Brain microvascular endothelial cell (primary cell): ENCODE results near the gene CLCN2.
A peak's percentile ranks its signal among the peaks of the same experiment; 100 is the strongest.

ENCODE experiments used
- DNase-seq: peaks from one replicate; pipeline ENCODE4 v3.0.0-alpha.2; 2020
- H3K27ac ChIP-seq: fragments of 250-450 bp; sonication (Bioruptor Pico); 2 replicates; pipeline ENCODE4 v1.5.1; 2020; ENCODE audit warnings: mild to moderate bottlenecking, moderate library complexity
- H3K27me3 ChIP-seq: fragments of 250-450 bp; sonication (Bioruptor Pico); replicated peaks from 2 replicates; pipeline ENCODE4 v1.5.1; 2020; ENCODE audit warnings: mild to moderate bottlenecking
- H3K36me3 ChIP-seq: fragments of 250-450 bp; sonication (Bioruptor Pico); replicated peaks from 2 replicates; pipeline ENCODE4 v1.5.1; 2020; ENCODE audit warnings: mild to moderate bottlenecking
- H3K4me3 ChIP-seq: 2 replicates; pipeline ENCODE4 v1.5.1; 2011; ENCODE audit warnings: low read depth, mild to moderate bottlenecking, control low read depth, low read length, moderate library complexity
- CTCF ChIP-seq: IDR thresholded peaks from 2 replicates; pipeline ENCODE4 v1.5.1; 2011; ENCODE audit warnings: low read depth, mild to moderate bottlenecking, moderate library complexity, low read length, control low read depth, inconsistent platforms; ENCODE audit errors: missing control alignments
- in situ Hi-C: cut with HindIII; loops from 2 replicates; pipeline ENCODE4 v1.10.0; 2017; ENCODE audit warnings: low sequenced_read_pairs, low pct_ligation_motif_present

Gene CLCN2

GRCh38 chr3:184311633-184312032 lies 49.8 kb downstream of the CLCN2 start:
- Histone ChIP-seq H3K36me3 (peaks cover 31% of the 10 kb centered on the region), H3K4me3 (no peak overlapping the region), H3K27ac (no peak overlapping the region), H3K27me3 (no peaks in the 10 kb centered on the region)
- no peak for DNase-seq
- in situ Hi-C loops = no loop called here
- no peak for TF ChIP-seq CTCF

GRCh38 chr3:184308744-184309143 lies 52.7 kb downstream of the CLCN2 start:
- in situ Hi-C loops = no loop called here
- no peak for DNase-seq
- Histone ChIP-seq H3K27me3 (no peaks in the 10 kb centered on the region), H3K36me3 (peaks cover 57% of the 10 kb centered on the region), H3K4me3 (no peak overlapping the region), H3K27ac (no peak overlapping the region)
- TF ChIP-seq CTCF = peak; percentile 4

- Histone ChIP-seq H3K36me3 (peaks cover 66% of the 10 kb centered on the region), H3K27me3 (no peaks in the 10 kb centered on the region), H3K27ac (no peak overlapping the region), H3K4me3 (no peak overlapping the region)
- no peak for TF ChIP-seq CTCF
- in situ Hi-C loops = no loop called here
- no peak for DNase-seq
These were observed 53.5 kb downstream of the CLCN2 start for GRCh38 chr3:184307915-184308314.

- no peak overlapping the region for H3K27ac ChIP-seq
- no peaks in the 10 kb centered on the region for H3K27me3 ChIP-seq
- peaks cover 80% of the 10 kb centered on the region for H3K36me3 ChIP-seq
- H3K4me3 ChIP-seq = no peak overlapping the region
- in situ Hi-C loops = no loop called here
- DNase-seq = no peak
- TF ChIP-seq CTCF = no peak
These were observed 54.9 kb downstream of the CLCN2 start for GRCh38 chr3:184306341-184306972.

- peak; percentile 51 for TF ChIP-seq CTCF
- in situ Hi-C loops = no loop called here
- Histone ChIP-seq H3K27me3 (no peaks in the 10 kb centered on the region), H3K27ac (no peak overlapping the region), H3K4me3 (no peak overlapping the region), H3K36me3 (peaks cover 87% of the 10 kb centered on the region)
- no peak for DNase-seq
These were observed 55.8 kb downstream of the CLCN2 start for GRCh38 chr3:184305577-184305976.

GRCh38 chr3:184300378-184300720 lies 61.1 kb downstream of the CLCN2 start:
- Histone ChIP-seq H3K4me3 (peak overlapping the region; percentile 97), H3K27me3 (no peaks in the 10 kb centered on the region), H3K36me3 (peaks cover 46% of the 10 kb centered on the region), H3K27ac (peak overlapping the region; percentile 78)
- no peak for TF ChIP-seq CTCF
- in situ Hi-C loops = no loop called here
- DNase-seq = peak; percentile 43
